HepG2 (cell line): ENCODE measurements around the gene USE1. TPM values are rescaled to one million over a fixed set of nuclear protein-coding genes. Genes with fewer than 3 reads are reported as not detected.

Source experiments
- ATAC-seq: fragments of 200-7000 bp; cut with Tn5 transposase; 3 replicates; pipeline ENCODE4 v1.9.1; 2020; ENCODE audit warnings: mild to moderate bottlenecking, moderate library complexity
- BruUV-seq: library from RNA; stranded (reverse); fragments of 400-500 nt; replicated peaks from 2 replicates; lab custom pipeline; 2021; lab: Mats Ljungman, UMichigan
- CTCF ChIA-PET: fragments of 300-600 bp; formaldehyde crosslinking; extraction: SDS; loops from one replicate; lab custom pipeline; 2021; ENCODE audit warnings: low total read pairs, inconsistent platforms, low intra/inter-chr PET ratio; lab: Yijun Ruan, JAX
- POLR2A ChIA-PET: fragments of 350-600 bp; sonication (Branson Sonifier 250); formaldehyde crosslinking; loops from one replicate; lab custom pipeline; 2020; ENCODE audit warnings: antibody characterized with exemption, inconsistent platforms; lab: Yijun Ruan, JAX
- DNase-seq: peaks from one replicate; pipeline ENCODE4 v3.0.0-alpha.2; 2015; ENCODE audit warnings: low spot score
- FAIRE-seq: peaks from 3 replicates; lab custom pipeline; 2011; peaks lifted over from hg19 to GRCh38; lab: Jason Lieb, UNC
- H2AFZ ChIP-seq: one replicate; pipeline ENCODE4 v1.6.1; 2011; ENCODE audit warnings: low read length, inconsistent platforms
- H3K27ac ChIP-seq: fragments of 300-600 bp; 3 replicates; pipeline ENCODE4 v1.8.0; 2011; ENCODE audit warnings: mixed run types, mild to moderate bottlenecking, mixed read lengths, low read length, inconsistent platforms; ENCODE audit not compliant: insufficient read depth; ENCODE audit errors: extremely low read length
- H3K27me3 ChIP-seq, 2 experiments: fragments of 200-600 bp in 1 of 2; 2 replicates in 1 of 2; 3 replicates in 1 of 2; pipeline versions ENCODE4 v1.6.0 to v1.8.0; 2011; ENCODE audit warnings: low read length in 2 of 2, mild to moderate bottlenecking in 2 of 2, moderate library complexity in 2 of 2, inconsistent platforms in 1 of 2; ENCODE audit not compliant: insufficient read depth in 2 of 2, control insufficient read depth in 1 of 2
- H3K36me3 ChIP-seq, 2 experiments: fragments of 200-600 bp in 1 of 2; replicated peaks in 1 of 2; 2 replicates in 1 of 2; 3 replicates in 1 of 2; pipeline versions ENCODE4 v1.5.1 to v1.8.0; 2011; ENCODE audit warnings: low read length in 2 of 2, inconsistent platforms in 1 of 2; ENCODE audit not compliant: insufficient read depth in 2 of 2, control insufficient read depth in 1 of 2
- H3K4me1 ChIP-seq: 2 replicates; pipeline ENCODE4 v1.5.1; 2012; ENCODE audit warnings: low read length, inconsistent platforms; ENCODE audit not compliant: insufficient read depth
- H3K4me2 ChIP-seq: 2 replicates; pipeline ENCODE4 v1.6.0; 2011; ENCODE audit warnings: low read depth, low read length, inconsistent platforms
- H3K4me3 ChIP-seq, 3 experiments: fragments of 200-600 bp in 1 of 3; sonication (generic), shearing (Covaris generic) in 1 of 3; replicated peaks in 1 of 3; 2 replicates each; pipeline ENCODE4 v1.5.1; 2011 to 2016; ENCODE audit warnings: low read length in 3 of 3, inconsistent platforms in 2 of 3, low read depth in 2 of 3, mild to moderate bottlenecking in 2 of 3, control low read depth in 1 of 3, mixed read lengths in 1 of 3; ENCODE audit not compliant: insufficient read depth in 1 of 3
- H3K79me2 ChIP-seq: one replicate; pipeline ENCODE4 v1.6.1; 2011; ENCODE audit warnings: low read length, inconsistent platforms; ENCODE audit not compliant: insufficient read depth
- H3K9ac ChIP-seq: 2 replicates; pipeline ENCODE4 v1.6.0; 2011; ENCODE audit warnings: mild to moderate bottlenecking, low read depth, low read length, inconsistent platforms; ENCODE audit not compliant: insufficient read depth
- H3K9me3 ChIP-seq: 2 replicates; pipeline ENCODE4 v1.5.1; 2012; ENCODE audit warnings: mild to moderate bottlenecking, low read length
- H4K20me1 ChIP-seq: 2 replicates; pipeline ENCODE4 v1.6.0; 2011; ENCODE audit warnings: inconsistent platforms, mild to moderate bottlenecking, low read length, moderate library complexity; ENCODE audit not compliant: insufficient read depth
- ARID4A ChIP-seq: sonication (generic); formaldehyde crosslinking; IDR thresholded peaks from 2 replicates; pipeline ENCODE4 v1.5.0; 2020; ENCODE audit warnings: mild to moderate bottlenecking, missing genetic modification reagents, borderline replicate concordance
- CBX5 ChIP-seq: sonication (generic); formaldehyde crosslinking; IDR thresholded peaks from 2 replicates; pipeline ENCODE4 v1.4.0; 2020; ENCODE audit warnings: missing genetic modification reagents, borderline replicate concordance
- GATAD2A ChIP-seq: IDR thresholded peaks from 2 replicates; pipeline ENCODE4 v1.6.1; 2016
- IRF9 ChIP-seq: sonication (generic); formaldehyde crosslinking; IDR thresholded peaks from 2 replicates; pipeline ENCODE4 v1.8.0; 2022; ENCODE audit warnings: missing genetic modification reagents, mild to moderate bottlenecking, borderline replicate concordance
- KAT8 ChIP-seq: IDR thresholded peaks from 2 replicates; pipeline ENCODE4 v1.6.1; 2016; ENCODE audit warnings: missing genetic modification reagents, missing compliant biosample characterization
- KDM1A ChIP-seq: IDR thresholded peaks from 2 replicates; pipeline ENCODE4 v1.6.1; 2016; ENCODE audit warnings: missing compliant biosample characterization
- TGIF2 ChIP-seq: IDR thresholded peaks from 2 replicates; pipeline ENCODE4 v1.6.1; 2016; ENCODE audit warnings: control low read depth, missing compliant biosample characterization
- XRCC5 ChIP-seq: fragments of 200-400 bp; formaldehyde crosslinking; optimal IDR thresholded peaks from 2 replicates; pipeline ENCODE3; 2017; ENCODE audit warnings: mild to moderate bottlenecking, low read length
- ZBTB7A ChIP-seq: sonication (generic); formaldehyde crosslinking; IDR thresholded peaks from 2 replicates; pipeline ENCODE4 v1.8.0; 2022; ENCODE audit warnings: mild to moderate bottlenecking, missing genetic modification reagents
- ZGPAT ChIP-seq: IDR thresholded peaks from 2 replicates; pipeline ENCODE4 v1.6.1; 2016; ENCODE audit warnings: mild to moderate bottlenecking
- ZKSCAN1 ChIP-seq: fragments of 150-350 bp; IDR thresholded peaks from 2 replicates; pipeline ENCODE4 v1.6.1; 2014; ENCODE audit warnings: low read length
- ZNF510 ChIP-seq: sonication (generic); formaldehyde crosslinking; IDR thresholded peaks from 2 replicates; pipeline ENCODE4 v1.4.0; 2020; ENCODE audit warnings: low read depth, mild to moderate bottlenecking, missing genetic modification reagents
- ZNF550 ChIP-seq: sonication (generic); formaldehyde crosslinking; IDR thresholded peaks from 2 replicates; pipeline ENCODE4 v1.4.0; 2020; ENCODE audit warnings: mild to moderate bottlenecking, missing genetic modification reagents, borderline replicate concordance
- ZNF784 ChIP-seq: sonication (generic); formaldehyde crosslinking; IDR thresholded peaks from 2 replicates; pipeline ENCODE4 v1.5.1; 2020; ENCODE audit warnings: missing genetic modification reagents, mild to moderate bottlenecking, borderline replicate concordance
- ZNF790 ChIP-seq: sonication (generic); formaldehyde crosslinking; IDR thresholded peaks from 2 replicates; pipeline ENCODE4 v1.8.0; 2022; ENCODE audit warnings: missing genetic modification reagents, mild to moderate bottlenecking, borderline replicate concordance
- WGBS: methylation state at CpG from one replicate; pipeline ENCODE4 v1.1.6; 2017; ENCODE audit warnings: low lambda C conversion rate; 5-methylcytosine and 5-hydroxymethylcytosine counted together
- in situ Hi-C: cut with HindIII; loops from 2 replicates; pipeline ENCODE4 v1.10.0; 2017; ENCODE audit warnings: low pct_unique_long_range_greater_than_20kb; ENCODE audit not compliant: extremely low pct_ligation_motif_present
- intact Hi-C: fragments of 100-400 bp; cut with micrococcal nuclease; formaldehyde crosslinking; loops from one replicate; pipeline ENCODE4 v1.10.0; 2022; ENCODE audit not compliant: unreplicated experiment
- polyA plus RNA-seq, 8 experiments: library from polyadenylated mRNA; depleted of rRNA in 3 of 8; stranded (reverse) in 7 of 8; unstranded in 1 of 8; fragments of >200 nt; fragmentation: Illumina TruSeq in 4 of 8; extraction: Trizol in 4 of 8; gene quantifications; 2 replicates each; pipeline versions ENCODE4 v1.2.1 to v1.2.3, GENCODE V29; 2011 to 2016; ENCODE audit warnings: low read depth in 4 of 8, missing spikeins in 1 of 8, mixed read lengths in 1 of 8; ENCODE audit not compliant: insufficient read depth in 1 of 8
- total RNA-seq, 5 experiments: library from RNA; depleted of rRNA; stranded (reverse); fragments of >200 nt; fragmentation: Illumina TruSeq; extraction: Trizol; gene quantifications; 2 replicates each; pipeline ENCODE4 v1.2.3, GENCODE V29; 2016; ENCODE audit warnings: low read depth in 1 of 5

The USE1 gene
- total and polyA plus RNA-seq, 2 of the 13 experiments (the other 11 are each of a cell fraction or from before 2014, with no cell fraction given), result 9.9 to 17.6 TPM

GRCh38 chr19:17260842-17261325 lies 45.7 kb downstream of the USE1 start:
- no peaks in the 10 kb centered on the region for H3K79me2 ChIP-seq
- POLR2A ChIA-PET, result interaction anchor here (0.6 to 3.2 kb wide), 6 partner anchors 12 to 46 kb away, joined by 3 to 18 read pairs (median 8); partner anchors contain the start of gene USE1
- CTCF ChIA-PET, result interaction anchor here (1.1 to 1.4 kb wide), 3 partner anchors 22 to 56 kb away, joined by 3 to 6 read pairs (median 5); partner anchors contain the start of gene OCEL1
- H4K20me1 ChIP-seq, result no peaks in the 10 kb centered on the region
- peak overlapping the region; percentile 56; the same call in 1 of the 2 replicates for H3K9ac ChIP-seq
- no peaks in the 10 kb centered on the region for H3K9me3 ChIP-seq
- H2AFZ ChIP-seq, result peak overlapping the region; percentile 60
- ATAC-seq (peak; percentile 94), DNase-seq (peak; percentile 82), FAIRE-seq (peak; percentile 90)
- peak overlapping the region; percentile 90 for H3K4me2 ChIP-seq
- BruUV-seq, result no TSS peak
- no peaks in the 10 kb centered on the region for H3K27me3 ChIP-seq
- intact Hi-C loops (loop anchor here (2.0 kb wide), 1 partner anchor 14 kb away; no protein-coding TSS in a partner anchor), in situ Hi-C loops (no loop called here)
- WGBS, result 6% methylated on average over 14 of the region's 15 CpGs
- H3K4me1 ChIP-seq, result peaks cover 61% of the 10 kb centered on the region
- H3K4me3 ChIP-seq, result peak overlapping the region in 2 of 3 experiments; percentile 8 to 59; a peak in 1 of 6 replicates
- H3K36me3 ChIP-seq, result no peaks in the 10 kb centered on the region
- no peak overlapping the region for H3K27ac ChIP-seq
- no peak for TF ChIP-seq ZKSCAN1
- TF ChIP-seq XRCC5, result peak; percentile 96
- no peak for TF ChIP-seq ARID4A (CRISPR knock-in tag)
- TF ChIP-seq ZBTB7A (CRISPR knock-in tag), result no peak
- no peak for TF ChIP-seq ZNF510
- peak; percentile 48; the same call in 1 of the 2 replicates for TF ChIP-seq GATAD2A (CRISPR knock-in tag)
- TF ChIP-seq ZGPAT (CRISPR knock-in tag), result peak; percentile 47; the same call in 1 of the 2 replicates
- no peak for TF ChIP-seq ZNF790 (CRISPR knock-in tag)
- TF ChIP-seq CBX5 (CRISPR knock-in tag), result no peak
- TF ChIP-seq ZNF550, result no peak
- TF ChIP-seq IRF9 (CRISPR knock-in tag), result peak; percentile 40; the same call in 1 of the 2 replicates
- no peak for TF ChIP-seq TGIF2 (CRISPR knock-in tag)
- TF ChIP-seq KAT8 (CRISPR knock-in tag), result peak; percentile 69; the same call in 1 of the 2 replicates
- TF ChIP-seq KDM1A (CRISPR knock-in tag), result peak; percentile 25; the same call in 1 of the 2 replicates
- TF ChIP-seq ZNF784 (CRISPR knock-in tag), result no peak
